Panc1 (cell line): Measurements from ENCODE around the gene NUP93.

Experiments
- CTCF ChIP-seq: fragments of 450-650 bp; IDR thresholded peaks from 2 replicates; pipeline ENCODE4 v1.5.1; 2017; ENCODE audit warnings: mild to moderate bottlenecking
- POLR2AphosphoS5 ChIP-seq: IDR thresholded peaks from 2 replicates; pipeline ENCODE4 v1.6.1; 2012; ENCODE audit warnings: mild to moderate bottlenecking, low read depth, low read length, moderate library complexity
- REST ChIP-seq, 2 experiments: IDR thresholded peaks; 2 replicates each; pipeline ENCODE4 v1.6.1; 2011 to 2012; ENCODE audit warnings: low read depth in 2 of 2, control low read depth in 1 of 2, low read length in 1 of 2, mild to moderate bottlenecking in 1 of 2, moderate library complexity in 1 of 2; ENCODE audit not compliant: insufficient read depth in 1 of 2
- SIN3A ChIP-seq: IDR thresholded peaks from 2 replicates; pipeline ENCODE4 v1.6.1; 2012; ENCODE audit warnings: low read depth, mild to moderate bottlenecking, low read length, moderate library complexity, borderline replicate concordance; ENCODE audit not compliant: insufficient read depth
- TCF7L2 ChIP-seq: IDR thresholded peaks from 2 replicates; pipeline ENCODE4 v1.6.1; 2011; ENCODE audit warnings: mild to moderate bottlenecking, low read depth, low read length, inconsistent platforms

- TF ChIP-seq CTCF (no peak), SIN3A (no peak), REST (IDR thresholded peaks at IDR 0.05; ENCODE audit: insufficient read depth in 1 of 2, low read depth in 2 of 2, low read length in 1 of 2) (no peak), POLR2AphosphoS5 (no peak), TCF7L2 (no peak)
These were observed 129.7 kb downstream of the NUP93 start for GRCh38 chr16:56859636-56860035.
